BLaER1 (cell line): ENCODE data around the gene UNC5C.

ENCODE experiments used
- H3K27ac ChIP-seq: shearing (Covaris generic); formaldehyde crosslinking; 2 replicates; pipeline ENCODE4 v1.8.1; 2022
- H3K27me3 ChIP-seq: shearing (Covaris generic); formaldehyde crosslinking; 2 replicates; pipeline ENCODE4 v1.8.1; 2022
- H3K36me3 ChIP-seq: shearing (Covaris generic); formaldehyde crosslinking; 2 replicates; pipeline ENCODE4 v1.8.1; 2022
- H3K4me1 ChIP-seq: shearing (Covaris generic); formaldehyde crosslinking; 2 replicates; pipeline ENCODE4 v1.8.1; 2022
- H3K4me2 ChIP-seq: shearing (Covaris generic); formaldehyde crosslinking; 2 replicates; pipeline ENCODE4 v1.8.1; 2022
- H3K4me3 ChIP-seq: shearing (Covaris generic); formaldehyde crosslinking; 2 replicates; pipeline ENCODE4 v1.8.1; 2022
- H3K9ac ChIP-seq: shearing (Covaris generic); formaldehyde crosslinking; 2 replicates; pipeline ENCODE4 v1.8.1; 2022
- H3K9me3 ChIP-seq: shearing (Covaris generic); formaldehyde crosslinking; 2 replicates; pipeline ENCODE4 v1.8.1; 2022
- H4K20me1 ChIP-seq: shearing (Covaris generic); formaldehyde crosslinking; 2 replicates; pipeline ENCODE4 v1.8.1; 2022
- Cebpa-rat ChIP-seq: shearing (Covaris generic); IDR thresholded peaks from 2 replicates; pipeline ENCODE4 v1.8.1; 2022

Gene UNC5C

DNA sequence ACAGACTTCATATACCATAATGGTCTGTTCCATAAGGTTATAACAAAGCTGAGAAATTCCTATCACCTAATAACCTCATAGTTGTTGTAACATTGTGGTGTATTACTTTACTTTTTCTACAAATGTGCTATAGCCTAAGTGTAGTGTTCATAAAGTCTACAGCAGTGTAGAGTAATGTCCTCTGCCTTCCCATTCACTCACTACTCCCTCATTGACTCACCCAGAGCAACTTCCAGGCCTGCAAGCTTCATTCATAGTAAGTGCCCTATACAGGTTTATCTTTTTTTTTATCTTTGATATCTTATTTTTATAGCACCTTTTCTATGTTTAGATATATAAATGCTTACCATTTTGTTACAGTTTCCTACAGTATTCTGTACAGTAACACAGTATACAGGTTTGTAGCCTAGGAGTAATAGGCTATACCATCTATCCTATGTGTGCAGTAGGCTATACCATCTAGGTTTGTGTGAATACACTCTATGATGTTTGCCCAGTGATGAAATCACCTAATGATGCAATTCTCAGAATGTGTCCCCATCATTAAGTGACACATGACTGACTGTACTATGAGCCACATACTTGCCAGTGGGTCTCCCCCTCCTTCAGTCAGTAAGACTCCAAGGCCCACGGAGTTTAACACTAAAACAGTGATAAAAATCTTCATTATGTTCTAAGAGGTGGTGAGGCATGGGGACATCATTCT is 299.9 kb downstream of the UNC5C start:
- Histone ChIP-seq H3K9me3 (no peaks in the 10 kb centered on the region), H3K27me3 (no peaks in the 10 kb centered on the region), H4K20me1 (no peaks in the 10 kb centered on the region), H3K4me2 (no peak overlapping the region), H3K27ac (no peak overlapping the region), H3K36me3 (no peaks in the 10 kb centered on the region), H3K9ac (no peak overlapping the region), H3K4me1 (0 out of 2 replicates have a peak, but pooled peaks cover 5% of the 10 kb centered on the region), H3K4me3 (no peak overlapping the region)
- TF ChIP-seq Cebpa-rat = no peak

DNA sequence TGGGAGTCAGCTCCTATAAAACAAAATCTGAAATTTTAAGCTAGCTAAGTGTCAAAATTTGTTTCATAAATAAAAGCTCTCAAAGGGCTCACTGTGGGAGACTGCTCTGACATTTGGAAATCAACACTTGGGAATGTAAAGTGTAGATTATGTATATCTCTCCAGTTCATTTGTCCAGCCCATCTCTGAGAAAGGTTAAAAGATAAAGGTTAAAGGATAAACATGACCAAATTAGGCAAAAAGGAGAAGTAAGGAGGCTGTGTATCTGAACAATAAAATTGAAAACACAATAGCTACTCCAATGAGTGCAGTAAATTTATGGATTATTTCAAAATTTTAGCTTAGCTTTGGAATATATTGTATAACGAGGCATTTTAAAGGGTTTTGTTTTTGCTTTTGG is 304.9 kb downstream of the UNC5C start:
- no peaks in the 10 kb centered on the region for H3K27me3 ChIP-seq
- H3K4me1 ChIP-seq = no peaks in the 10 kb centered on the region
- H4K20me1 ChIP-seq = no peaks in the 10 kb centered on the region
- H3K36me3 ChIP-seq = no peaks in the 10 kb centered on the region
- H3K27ac ChIP-seq = no peak overlapping the region
- no peaks in the 10 kb centered on the region for H3K9me3 ChIP-seq
- no peak for TF ChIP-seq Cebpa-rat
- no peak overlapping the region for H3K4me3 ChIP-seq
- H3K4me2 ChIP-seq = no peak overlapping the region
- no peak overlapping the region for H3K9ac ChIP-seq

DNA sequence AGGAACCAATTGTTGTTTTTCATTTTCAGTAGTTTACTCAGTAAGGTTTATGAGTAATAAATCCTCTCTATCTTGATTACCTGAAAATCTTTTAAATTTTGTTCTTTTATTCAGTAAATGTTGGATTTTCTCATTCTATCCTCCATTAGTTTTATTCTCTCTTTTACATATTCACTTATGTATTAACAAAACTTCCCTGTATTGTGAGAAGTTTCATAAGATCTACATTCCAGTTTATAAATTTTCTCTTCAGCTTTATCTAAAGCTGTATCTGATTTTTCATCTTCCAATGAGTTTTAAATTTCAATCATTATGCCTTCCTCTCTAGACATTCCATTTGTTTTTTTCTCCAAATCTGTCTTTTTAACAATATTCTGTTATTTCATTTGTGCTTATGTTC is 310.2 kb downstream of the UNC5C start:
- H3K9ac ChIP-seq = no peak overlapping the region
- no peak for TF ChIP-seq Cebpa-rat
- no peaks in the 10 kb centered on the region for H3K4me1 ChIP-seq
- no peaks in the 10 kb centered on the region for H4K20me1 ChIP-seq
- no peaks in the 10 kb centered on the region for H3K27me3 ChIP-seq
- H3K4me2 ChIP-seq = no peak overlapping the region
- no peaks in the 10 kb centered on the region for H3K36me3 ChIP-seq
- H3K4me3 ChIP-seq = no peak overlapping the region
- no peak overlapping the region for H3K27ac ChIP-seq
- H3K9me3 ChIP-seq = no peaks in the 10 kb centered on the region

DNA sequence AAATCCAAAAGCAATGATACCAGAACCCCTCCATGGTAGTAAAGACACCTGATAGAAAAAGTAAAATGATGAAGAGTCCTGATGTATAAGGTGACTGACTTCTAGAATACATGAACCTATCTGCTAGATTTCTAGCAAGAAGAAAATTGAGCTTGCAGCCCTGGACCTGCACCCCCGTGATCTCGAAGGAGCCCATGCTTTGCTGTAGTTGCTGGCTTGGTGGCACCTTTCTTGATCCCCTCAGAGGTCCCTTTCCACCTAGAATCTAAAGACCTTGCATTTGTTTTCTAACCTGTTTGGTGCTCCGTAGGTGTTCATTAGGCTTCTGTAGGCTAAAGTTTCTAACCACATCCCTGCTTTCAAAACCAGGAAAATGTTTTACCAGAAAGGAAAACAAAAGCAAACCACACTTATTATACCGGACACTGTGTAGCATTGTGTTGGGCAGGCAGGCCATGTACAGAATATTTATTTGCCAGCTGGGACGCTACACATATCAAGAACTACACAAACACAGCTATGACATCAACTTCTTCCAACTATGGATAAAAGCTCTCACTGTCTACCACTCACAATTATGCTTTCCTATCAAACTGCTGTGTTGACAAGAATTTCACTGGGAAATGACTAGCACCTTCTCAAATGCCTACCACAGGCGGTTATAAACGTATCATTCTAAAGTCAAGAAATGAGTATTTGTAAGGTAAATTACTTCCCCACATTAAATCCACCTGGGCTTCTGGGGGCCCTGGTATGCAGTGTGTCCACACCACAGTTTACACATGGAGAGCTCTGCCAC is 316.2 kb downstream of the UNC5C start:
- Histone ChIP-seq H3K4me2 (no peak overlapping the region), H3K9me3 (no peaks in the 10 kb centered on the region), H3K4me3 (no peak overlapping the region), H3K27ac (no peak overlapping the region), H3K27me3 (no peaks in the 10 kb centered on the region), H3K36me3 (no peaks in the 10 kb centered on the region), H3K9ac (no peak overlapping the region), H3K4me1 (no peaks in the 10 kb centered on the region), H4K20me1 (no peaks in the 10 kb centered on the region)
- TF ChIP-seq Cebpa-rat = no peak

DNA sequence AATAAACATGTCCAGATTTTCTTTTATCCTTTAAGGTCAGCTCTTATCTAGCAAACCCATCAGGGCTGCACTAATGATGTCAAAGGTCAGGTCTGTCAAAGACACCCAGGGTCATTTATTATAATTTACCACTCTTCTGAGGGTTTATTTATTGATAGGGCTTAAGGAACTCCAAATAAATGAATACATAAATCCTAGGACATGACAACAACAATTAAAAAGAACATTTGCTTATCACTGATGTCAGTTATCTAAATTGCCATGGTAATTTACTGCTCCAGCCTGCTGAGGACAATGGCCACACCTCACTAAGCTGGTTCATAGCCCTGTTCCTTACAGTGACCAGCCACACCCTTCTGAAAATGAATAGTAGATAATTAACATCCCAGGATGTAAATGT is 317.1 kb downstream of the UNC5C start:
- H3K36me3 ChIP-seq = no peaks in the 10 kb centered on the region
- no peak overlapping the region for H3K4me2 ChIP-seq
- TF ChIP-seq Cebpa-rat = no peak
- H3K27me3 ChIP-seq = no peaks in the 10 kb centered on the region
- H3K27ac ChIP-seq = no peak overlapping the region
- H3K9ac ChIP-seq = no peak overlapping the region
- H3K9me3 ChIP-seq = no peaks in the 10 kb centered on the region
- H3K4me3 ChIP-seq = no peak overlapping the region
- no peaks in the 10 kb centered on the region for H3K4me1 ChIP-seq
- no peaks in the 10 kb centered on the region for H4K20me1 ChIP-seq

DNA sequence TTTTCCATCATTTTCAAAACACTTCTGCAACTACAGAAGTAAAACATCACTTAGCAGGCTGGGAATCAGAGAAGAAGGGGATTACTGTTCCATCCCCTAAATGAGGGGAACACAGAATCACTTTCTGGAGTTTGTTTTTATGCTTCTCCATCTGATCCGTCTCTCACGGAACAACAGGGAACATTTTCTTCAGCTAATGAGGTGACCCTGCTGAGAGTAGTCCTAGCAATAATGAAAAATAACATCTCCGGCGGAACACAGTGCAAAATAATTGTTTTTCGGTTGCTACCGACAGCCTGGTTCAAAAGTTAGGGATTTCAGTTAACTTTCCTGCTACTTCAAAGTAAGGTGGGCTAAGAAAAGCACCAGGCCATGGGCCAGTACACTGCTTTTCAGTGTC is 322.9 kb downstream of the UNC5C start:
- no peaks in the 10 kb centered on the region for H3K9me3 ChIP-seq
- no peaks in the 10 kb centered on the region for H3K27me3 ChIP-seq
- no peaks in the 10 kb centered on the region for H3K4me1 ChIP-seq
- no peak for TF ChIP-seq Cebpa-rat
- H3K4me2 ChIP-seq = no peak overlapping the region
- H3K36me3 ChIP-seq = no peaks in the 10 kb centered on the region
- H3K4me3 ChIP-seq = no peak overlapping the region
- no peak overlapping the region for H3K9ac ChIP-seq
- no peak overlapping the region for H3K27ac ChIP-seq
- H4K20me1 ChIP-seq = no peaks in the 10 kb centered on the region

DNA sequence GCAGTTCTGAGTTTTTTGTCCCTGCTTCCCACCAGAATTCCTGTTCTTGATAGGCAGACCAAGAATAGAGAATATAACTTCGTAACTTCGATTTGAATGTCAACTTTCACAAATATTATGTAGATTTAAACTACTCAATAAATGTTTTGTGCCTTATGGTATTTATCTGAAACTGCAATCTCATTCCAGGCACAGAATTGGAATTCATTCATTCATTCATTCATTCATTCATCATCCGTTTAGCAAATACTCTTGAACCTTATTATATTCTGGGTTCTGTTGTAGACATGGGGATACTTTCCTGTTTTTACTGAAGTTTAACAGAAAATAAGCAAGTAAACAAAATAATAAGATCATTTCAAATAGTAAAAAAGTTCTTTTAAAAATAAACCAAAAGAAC is 324.4 kb downstream of the UNC5C start:
- H3K4me2 ChIP-seq = no peak overlapping the region
- TF ChIP-seq Cebpa-rat = no peak

DNA sequence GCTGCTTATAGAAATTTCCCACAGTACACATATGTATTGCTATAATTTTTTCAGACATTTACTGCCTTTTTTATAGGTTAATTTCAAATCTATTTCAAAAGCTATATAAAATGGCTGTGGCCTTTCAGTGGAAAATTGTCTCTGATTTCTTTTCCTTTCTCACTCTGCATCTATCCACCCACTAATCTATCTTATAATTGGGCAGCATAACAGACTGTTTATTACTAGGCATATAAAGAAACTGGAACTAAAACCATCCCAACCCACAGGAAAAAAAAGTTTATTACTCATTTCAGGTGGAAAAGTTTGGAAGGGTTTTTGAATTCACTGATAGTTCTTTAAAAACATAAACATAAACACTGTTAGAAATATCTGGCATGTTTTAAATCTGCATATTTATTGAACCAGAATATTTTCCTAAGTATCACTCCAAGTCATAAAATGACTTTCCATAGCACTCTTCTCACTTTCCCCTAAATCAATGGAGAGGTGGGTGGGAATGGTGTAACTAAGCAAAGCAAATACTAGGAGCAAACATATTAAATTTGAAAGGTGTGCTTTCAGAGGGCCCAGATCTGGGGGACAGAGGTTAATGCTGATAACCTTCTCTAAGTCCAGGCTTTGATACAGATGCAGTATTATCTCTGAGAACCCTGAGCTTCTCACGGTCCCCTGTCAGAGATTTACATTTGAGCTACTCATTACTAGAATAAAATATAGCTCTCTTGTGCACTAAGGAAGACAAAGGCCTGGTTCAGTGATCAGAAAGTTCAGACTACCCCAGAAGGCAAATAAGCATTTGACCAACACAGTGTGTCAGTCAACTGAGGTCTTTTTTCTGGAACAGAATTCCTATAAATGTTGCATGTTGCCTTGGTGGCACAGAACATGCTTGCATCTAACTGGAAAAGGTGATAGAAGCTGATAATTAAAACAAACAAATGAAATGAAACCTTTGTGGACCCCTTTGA is 328.3 kb downstream of the UNC5C start:
- peaks cover 11% of the 10 kb centered on the region for H3K4me1 ChIP-seq
- H3K27me3 ChIP-seq = no peaks in the 10 kb centered on the region
- no peak overlapping the region for H3K27ac ChIP-seq
- no peak overlapping the region for H3K9ac ChIP-seq
- no peak overlapping the region for H3K4me3 ChIP-seq
- H3K36me3 ChIP-seq = no peaks in the 10 kb centered on the region
- no peak overlapping the region for H3K4me2 ChIP-seq
- no peaks in the 10 kb centered on the region for H3K9me3 ChIP-seq
- no peaks in the 10 kb centered on the region for H4K20me1 ChIP-seq
- no peak for TF ChIP-seq Cebpa-rat

More for the DNA sequence above, 324.4 kb downstream of the UNC5C start:
- no peaks in the 10 kb centered on the region for H3K36me3 ChIP-seq
- H3K4me3 ChIP-seq = no peak overlapping the region
- no peaks in the 10 kb centered on the region for H3K27me3 ChIP-seq
- no peak overlapping the region for H3K27ac ChIP-seq
- H4K20me1 ChIP-seq = no peaks in the 10 kb centered on the region
- H3K4me1 ChIP-seq = no peaks in the 10 kb centered on the region
- H3K9ac ChIP-seq = no peak overlapping the region
- no peaks in the 10 kb centered on the region for H3K9me3 ChIP-seq

DNA sequence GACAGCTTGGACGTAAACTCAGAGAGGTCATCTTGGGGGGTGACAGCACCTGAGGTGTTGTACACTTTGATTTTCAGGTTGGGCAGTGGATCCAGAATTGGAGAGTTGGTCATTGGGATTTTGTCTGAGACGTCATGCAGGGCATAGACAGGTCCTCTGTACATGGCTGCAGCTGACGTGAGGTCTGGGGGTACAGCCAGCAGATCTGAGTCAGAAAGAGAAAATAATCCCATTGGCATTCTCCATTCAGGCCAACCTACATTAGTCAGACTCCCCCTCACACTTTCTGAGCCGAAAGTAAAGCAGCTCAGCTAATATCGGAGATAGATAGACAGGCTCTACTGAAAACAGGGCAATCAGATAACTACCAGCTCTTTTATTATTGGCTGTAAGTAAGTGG is 329.7 kb downstream of the UNC5C start:
- TF ChIP-seq Cebpa-rat = no peak
- no peak overlapping the region for H3K4me2 ChIP-seq

More for the DNA sequence above, 329.7 kb downstream of the UNC5C start:
- H3K27ac ChIP-seq = no peak overlapping the region
- no peaks in the 10 kb centered on the region for H4K20me1 ChIP-seq
- no peaks in the 10 kb centered on the region for H3K27me3 ChIP-seq
- H3K4me1 ChIP-seq = peaks cover 11% of the 10 kb centered on the region
- H3K36me3 ChIP-seq = no peaks in the 10 kb centered on the region
- no peak overlapping the region for H3K4me3 ChIP-seq
- no peaks in the 10 kb centered on the region for H3K9me3 ChIP-seq
- H3K9ac ChIP-seq = no peak overlapping the region
